ENCODE results near the gene KYNU.
"Not testable (repeated sequence)": the region's sequence is repeated elsewhere in the genome, so short reads cannot be mapped to it uniquely, and the experiment has no call there.

Gene KYNU

DNA sequence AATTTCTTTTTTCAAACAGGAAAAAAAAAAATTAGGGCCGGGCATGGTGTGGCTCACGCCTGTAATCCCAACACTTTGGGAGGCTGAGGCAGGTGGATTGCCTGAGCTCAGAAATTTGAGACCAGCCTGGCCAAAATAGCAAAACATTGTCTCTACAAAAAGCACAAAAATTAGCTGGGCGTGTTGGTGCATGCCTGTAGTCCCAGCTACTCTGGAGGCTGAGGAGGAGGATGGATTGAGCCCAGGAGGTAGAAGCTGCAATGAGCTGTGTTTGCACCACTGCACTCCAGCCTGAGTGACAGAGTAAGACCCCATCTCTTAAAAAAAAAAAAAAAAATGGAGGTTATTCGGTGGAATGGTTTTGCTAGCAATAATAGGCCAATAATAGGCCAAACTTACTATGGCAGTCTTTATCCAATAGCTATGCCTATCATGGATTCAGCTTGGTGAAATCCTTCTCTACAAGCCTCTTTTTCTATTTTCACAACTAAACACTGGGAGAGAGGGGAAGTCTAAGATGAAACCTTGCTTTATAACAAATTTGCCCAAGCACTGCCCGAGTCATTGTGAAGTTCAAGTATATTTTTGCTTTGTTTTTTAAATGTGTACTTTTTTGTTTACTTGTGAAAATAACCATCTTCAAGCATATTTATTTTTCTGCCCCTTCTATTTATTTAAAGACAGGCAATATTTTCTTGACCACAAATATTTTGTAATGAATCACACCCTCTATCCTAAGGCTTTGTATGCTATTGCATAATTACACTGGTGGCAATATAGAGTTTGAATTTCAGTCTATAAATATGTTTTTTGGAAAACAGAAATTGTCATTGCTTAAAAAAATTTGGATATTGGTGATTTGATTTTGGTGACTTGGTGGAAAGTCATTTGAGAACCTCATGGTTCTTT lies 20.0 kb upstream of the KYNU start:
- H3K4me2 ChIP-seq = peak overlapping the region in 3 of 11 experiments; percentile 35 to 62 (median 35); a peak in 4 of 22 replicates
- H3K36me3 ChIP-seq = no peaks in the 10 kb centered on the region
- peaks cover 0 to 34% (median 0%) of the 10 kb centered on the region in 10 experiments; a peak in 5 of 20 replicates for H3K4me1 ChIP-seq
- H3K4me3 ChIP-seq = no peak overlapping the region
- H4K20me1 ChIP-seq = no peaks in the 10 kb centered on the region
- H3K27ac ChIP-seq = peak overlapping the region in 2 of 11 experiments; percentile 30 to 40; a peak in 1 of 22 replicates
- no peak for TF ChIP-seq Cebpa-rat (IDR thresholded peaks at IDR 0.05)
- H3K9me3 ChIP-seq (replicated peaks in 1 of 11) = no peaks in the 10 kb centered on the region
- H3K9ac ChIP-seq = no peak overlapping the region
- no peaks in the 10 kb centered on the region for H3K27me3 ChIP-seq

DNA sequence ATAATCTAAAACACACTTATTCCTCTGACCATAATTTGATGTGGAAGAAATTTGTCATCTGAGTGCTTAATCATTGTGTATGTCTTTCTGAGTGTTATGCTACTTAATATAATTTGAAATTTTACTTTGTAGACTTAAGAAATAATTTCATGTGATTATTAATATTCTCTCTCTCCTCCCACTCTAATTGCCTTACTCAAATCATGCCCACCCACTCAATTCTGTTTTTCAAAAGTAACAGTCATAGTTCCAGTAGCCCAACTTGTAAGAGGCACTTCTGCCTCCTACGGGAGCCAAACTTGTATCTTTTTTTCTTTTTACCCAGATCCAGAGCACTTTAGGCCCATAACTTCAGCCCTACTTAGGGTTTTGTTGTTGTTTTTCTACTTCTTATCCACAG lies 18.5 kb upstream of the KYNU start:
- Histone ChIP-seq H3K27ac (peak overlapping the region in 1 of 11 experiments; percentile 17; a peak in 1 of 22 replicates), H3K4me1 (peaks cover 0 to 46% (median 0%) of the 10 kb centered on the region in 10 experiments; a peak in 5 of 20 replicates), H3K4me3 (no peak overlapping the region), H3K4me2 (peak overlapping the region in 2 of 11 experiments; percentile 4 to 62; a peak in 4 of 22 replicates), H3K9ac (no peak overlapping the region), H4K20me1 (no peaks in the 10 kb centered on the region), H3K9me3 (replicated peaks in 1 of 11) (no peaks in the 10 kb centered on the region), H3K36me3 (no peaks in the 10 kb centered on the region), H3K27me3 (no peaks in the 10 kb centered on the region)
- TF ChIP-seq Cebpa-rat (IDR thresholded peaks at IDR 0.05) = no peak

DNA sequence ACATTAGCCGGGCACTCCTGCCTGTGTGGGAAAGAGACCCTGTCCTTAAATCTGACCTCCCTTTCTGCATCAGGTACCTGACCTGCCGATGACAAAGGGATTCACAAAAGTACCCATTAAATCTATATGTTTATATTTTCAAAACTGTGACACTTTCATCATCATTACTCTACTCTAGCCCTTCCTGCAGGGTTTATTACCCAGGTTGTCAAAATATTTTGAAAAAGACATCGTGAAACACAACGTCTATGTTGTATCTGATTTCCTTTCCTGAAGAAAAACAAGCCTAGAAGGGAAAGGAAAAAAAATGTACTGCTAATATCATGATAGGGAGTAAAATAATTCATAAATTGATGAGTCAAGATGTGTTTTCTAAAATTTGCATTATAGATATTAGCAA lies 15.2 kb upstream of the KYNU start:
- no peak for TF ChIP-seq Cebpa-rat (IDR thresholded peaks at IDR 0.05)
- no peaks in the 10 kb centered on the region for H3K9me3 ChIP-seq (replicated peaks in 1 of 11)
- H3K36me3 ChIP-seq = no peaks in the 10 kb centered on the region
- H3K4me3 ChIP-seq = no peak overlapping the region
- H3K27ac ChIP-seq = no peak overlapping the region
- H4K20me1 ChIP-seq = no peaks in the 10 kb centered on the region
- no peak overlapping the region for H3K9ac ChIP-seq
- H3K4me1 ChIP-seq = peaks cover 0 to 68% (median 8%) of the 10 kb centered on the region in 10 experiments; a peak in 14 of 20 replicates
- H3K27me3 ChIP-seq = no peaks in the 10 kb centered on the region
- H3K4me2 ChIP-seq = no peak overlapping the region

- Histone ChIP-seq H3K4me1 (peaks cover 0 to 68% (median 8%) of the 10 kb centered on the region in 10 experiments; a peak in 14 of 20 replicates), H3K4me2 (peak overlapping the region in 2 of 11 experiments; percentile 65 to 96; a peak in 4 of 22 replicates), H3K27ac (no peak overlapping the region), H4K20me1 (no peaks in the 10 kb centered on the region), H3K9me3 (replicated peaks in 1 of 11) (no peaks in the 10 kb centered on the region), H3K36me3 (no peaks in the 10 kb centered on the region), H3K4me3 (no peak overlapping the region), H3K9ac (no peak overlapping the region), H3K27me3 (no peaks in the 10 kb centered on the region)
- TF ChIP-seq Cebpa-rat (IDR thresholded peaks at IDR 0.05) = no peak
Measured at GRCh38 chr2:142862847-142863246, 14.6 kb upstream of the KYNU start.

DNA sequence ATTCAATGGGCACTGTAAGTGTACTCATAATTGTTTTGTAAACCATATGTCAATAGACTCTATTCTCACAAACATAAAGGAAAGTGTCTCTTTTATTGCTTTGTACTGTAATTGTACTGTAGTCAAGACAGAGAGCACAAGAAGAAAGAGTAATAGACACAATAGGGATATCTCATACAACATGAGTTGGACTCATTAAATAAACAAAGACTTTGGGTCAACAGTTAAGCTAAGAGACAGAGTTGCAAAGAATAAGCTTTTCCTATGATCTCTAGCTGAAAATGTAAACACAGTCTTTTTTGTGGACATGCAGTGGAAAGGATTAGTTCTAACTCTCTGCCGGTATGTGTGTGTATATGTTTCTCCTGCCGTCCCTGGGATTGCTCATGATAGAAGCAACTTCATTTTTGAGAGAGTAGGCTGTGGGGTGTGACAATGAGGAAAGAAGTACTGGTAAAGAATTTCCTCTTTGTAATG lies 13.9 kb upstream of the KYNU start:
- Histone ChIP-seq H3K9me3 (replicated peaks in 1 of 11) (peaks cover 0 to under 1% (median 0%) of the 10 kb centered on the region in 11 experiments; a peak in 1 of 22 replicates), H3K4me3 (peak overlapping the region in 1 of 10 experiments; percentile 21; a peak in 1 of 20 replicates), H3K4me2 (peak overlapping the region in 3 of 11 experiments; percentile 16 to 96 (median 65); a peak in 5 of 22 replicates), H4K20me1 (no peaks in the 10 kb centered on the region), H3K27me3 (no peaks in the 10 kb centered on the region), H3K4me1 (peaks cover 0 to 68% (median 8%) of the 10 kb centered on the region in 10 experiments; a peak in 14 of 20 replicates), H3K27ac (peak overlapping the region in 2 of 11 experiments; percentile 15 to 49; a peak in 1 of 22 replicates), H3K9ac (peak overlapping the region in 1 of 11 experiments; percentile 42; a peak in 1 of 22 replicates), H3K36me3 (no peaks in the 10 kb centered on the region)
- TF ChIP-seq Cebpa-rat (IDR thresholded peaks at IDR 0.05) = no peak

DNA sequence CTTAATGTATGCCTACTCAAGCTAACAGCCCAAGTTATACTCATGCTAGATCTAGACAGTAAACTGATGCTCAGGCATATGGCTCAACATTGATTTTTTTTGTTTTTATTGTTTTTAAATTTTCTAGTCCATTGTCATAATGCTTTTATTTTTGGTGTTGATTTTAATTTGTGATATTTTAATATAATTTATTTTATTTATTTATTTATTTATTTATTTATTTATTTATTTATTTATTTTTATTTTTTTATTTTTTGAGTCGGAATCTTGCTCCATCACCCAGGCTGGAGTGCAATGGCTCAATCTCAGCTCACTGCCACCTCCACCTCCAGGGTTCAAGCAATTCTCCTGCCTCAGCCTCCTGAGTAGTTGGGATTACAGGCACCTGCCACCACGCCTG lies 12.9 kb upstream of the KYNU start:
- H3K36me3 ChIP-seq; H4K20me1 ChIP-seq; H3K27me3 ChIP-seq; H3K9me3 ChIP-seq (replicated peaks in 1 of 11); H3K9ac ChIP-seq; H3K27ac ChIP-seq: not testable (repeated sequence)
- peaks cover 0 to 69% (median 8%) of the 10 kb centered on the region in 10 experiments; a peak in 14 of 20 replicates for H3K4me1 ChIP-seq
- H3K4me2 ChIP-seq = peak overlapping the region in 3 of 11 experiments; percentile 68 to 97 (median 96); a peak in 4 of 22 replicates
- 0 out of 20 replicates have a peak overlapping the region, but pooled peaks of 1 of the 10 experiments have one; percentile 44 for H3K4me3 ChIP-seq

- TF ChIP-seq Cebpa-rat (IDR thresholded peaks at IDR 0.05) = no peak
- peak overlapping the region in 7 of 11 experiments; percentile 9 to 78 (median 22); a peak in 10 of 22 replicates for H3K9ac ChIP-seq
- H3K27ac ChIP-seq = peak overlapping the region in 7 of 11 experiments; percentile 3 to 84 (median 47); a peak in 11 of 22 replicates
- H3K27me3 ChIP-seq = no peaks in the 10 kb centered on the region
- H3K4me1 ChIP-seq = peaks cover 0 to 71% (median 8%) of the 10 kb centered on the region in 10 experiments; a peak in 14 of 20 replicates
- peak overlapping the region; percentile 33 to 97 (median 53); a peak in 21 of 22 replicates for H3K4me2 ChIP-seq
- H4K20me1 ChIP-seq = no peaks in the 10 kb centered on the region
- peaks cover 0 to 7% (median 0%) of the 10 kb centered on the region in 11 experiments; a peak in 2 of 22 replicates for H3K9me3 ChIP-seq (replicated peaks in 1 of 11)
- H3K36me3 ChIP-seq = no peaks in the 10 kb centered on the region
- H3K4me3 ChIP-seq = peak overlapping the region in 2 of 10 experiments; percentile 38 to 44; a peak in 4 of 20 replicates
Measured at GRCh38 chr2:142865924-142866323, 11.5 kb upstream of the KYNU start.

DNA sequence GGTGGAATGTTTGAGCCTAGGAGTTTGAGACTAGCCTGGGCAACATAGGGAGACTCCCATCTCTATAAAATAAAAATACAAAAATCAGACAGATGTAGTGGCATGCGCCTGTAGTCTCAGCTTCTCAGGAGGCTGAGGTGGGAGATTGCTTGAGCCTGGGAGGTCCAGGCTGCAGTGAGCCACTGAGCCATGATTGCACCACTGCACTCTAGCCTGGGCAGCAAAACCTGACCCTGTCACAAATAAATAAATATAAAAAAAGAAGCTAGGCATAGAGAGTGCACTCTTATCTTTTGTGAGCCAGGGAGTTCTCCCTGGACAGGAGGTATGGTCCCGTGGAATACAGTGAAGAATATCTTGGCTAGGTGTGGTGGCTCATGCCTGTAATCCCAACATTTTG lies 11.0 kb upstream of the KYNU start:
- H3K4me2 ChIP-seq = peak overlapping the region; percentile 33 to 97 (median 53); a peak in 21 of 22 replicates
- no peaks in the 10 kb centered on the region for H3K36me3 ChIP-seq
- no peaks in the 10 kb centered on the region for H4K20me1 ChIP-seq
- no peak overlapping the region; a peak in 1 of 20 replicates for H3K4me3 ChIP-seq
- H3K4me1 ChIP-seq = peaks cover 0 to 73% (median 8%) of the 10 kb centered on the region in 10 experiments; a peak in 14 of 20 replicates
- H3K9ac ChIP-seq = peak overlapping the region in 6 of 11 experiments; percentile 9 to 78 (median 20); a peak in 9 of 22 replicates
- H3K27ac ChIP-seq = peak overlapping the region in 7 of 11 experiments; percentile 3 to 84 (median 35); a peak in 9 of 22 replicates
- H3K9me3 ChIP-seq (replicated peaks in 1 of 11) = peaks cover 0 to 7% (median 0%) of the 10 kb centered on the region in 11 experiments; a peak in 2 of 22 replicates
- no peaks in the 10 kb centered on the region for H3K27me3 ChIP-seq
- no peak for TF ChIP-seq Cebpa-rat (IDR thresholded peaks at IDR 0.05)
